H1 (cell line): ENCODE measurements around the gene MBNL2. TPM values are rescaled to one million over a fixed set of nuclear protein-coding genes. Genes with fewer than 3 reads are reported as not detected.

Source experiments
- CTCF ChIA-PET: fragments of 300-600 bp; sonication (Branson Sonifier 250); formaldehyde crosslinking; loops from one replicate; lab custom pipeline; 2021; ENCODE audit not compliant: partially characterized antibody; lab: Charles Lee
- POLR2A ChIA-PET: fragments of 300-600 bp; sonication (Branson Sonifier 250); formaldehyde crosslinking; loops from one replicate; lab custom pipeline; 2021; ENCODE audit warnings: inconsistent platforms; ENCODE audit not compliant: partially characterized antibody; lab: Charles Lee
- DNase-seq, 2 experiments: peaks; one replicate each; pipeline versions ENCODE4 v3.0.0 to v3.0.0-alpha.2; 2010 to 2022; ENCODE audit warnings: low spot score in 2 of 2, low read depth in 1 of 2, mixed read lengths in 1 of 2
- FAIRE-seq: peaks from 2 replicates; lab custom pipeline; 2011; peaks lifted over from hg19 to GRCh38; lab: Jason Lieb, UNC
- H2AFZ ChIP-seq: 2 replicates; pipeline ENCODE4 v1.8.1; 2012; ENCODE audit warnings: low read length, inconsistent platforms
- H2AK5ac ChIP-seq: 2 replicates; pipeline ENCODE4 v1.6.1; 2013; ENCODE audit warnings: low read depth, low read length
- H2BK120ac ChIP-seq: replicated peaks from 2 replicates; pipeline ENCODE3; 2013; ENCODE audit warnings: low read depth, low read length, inconsistent platforms
- H2BK12ac ChIP-seq: 2 replicates; pipeline ENCODE4 v1.6.1; 2013; ENCODE audit warnings: low read depth, low read length
- H2BK15ac ChIP-seq: 2 replicates; pipeline ENCODE4 v1.6.1; 2013; ENCODE audit warnings: low read length
- H2BK20ac ChIP-seq: 2 replicates; pipeline ENCODE4 v1.6.1; 2013; ENCODE audit warnings: low read length
- H2BK5ac ChIP-seq: 2 replicates; pipeline ENCODE4 v1.6.1; 2013; ENCODE audit warnings: low read depth, low read length
- H3K14ac ChIP-seq: 2 replicates; pipeline ENCODE4 v1.6.1; 2013; ENCODE audit warnings: inconsistent platforms; ENCODE audit not compliant: insufficient read length
- H3K18ac ChIP-seq: 2 replicates; pipeline ENCODE4 v1.6.1; 2013; ENCODE audit warnings: low read length; ENCODE audit errors: extremely low read depth
- H3K23ac ChIP-seq: 2 replicates; pipeline ENCODE4 v1.6.1; 2013; ENCODE audit warnings: inconsistent platforms; ENCODE audit not compliant: insufficient read length
- H3K23me2 ChIP-seq: 2 replicates; pipeline ENCODE4 v1.6.1; 2013; ENCODE audit warnings: low read depth, low read length
- H3K27ac ChIP-seq: 2 replicates; pipeline ENCODE4 v1.6.1; 2011; ENCODE audit warnings: low read depth, low read length, inconsistent platforms
- H3K27me3 ChIP-seq, 4 experiments: replicated peaks in 1 of 4; 1 replicate in 1 of 4; 2 replicates in 3 of 4; pipeline versions ENCODE4 v1.6.1 to v1.8.1; 2011 to 2013; ENCODE audit warnings: low read length in 3 of 4, mild to moderate bottlenecking in 3 of 4, inconsistent platforms in 2 of 4, mixed read lengths in 2 of 4, moderate library complexity in 1 of 4; ENCODE audit not compliant: control insufficient read depth in 3 of 4, insufficient read depth in 3 of 4; ENCODE audit errors: extremely low read depth in 1 of 4
- H3K36me3 ChIP-seq, 4 experiments: 2 replicates each; pipeline versions ENCODE4 v1.6.1 to v1.8.1; 2011 to 2013; ENCODE audit warnings: mild to moderate bottlenecking in 4 of 4, low read length in 3 of 4, moderate library complexity in 2 of 4, control low read depth in 1 of 4, inconsistent platforms in 1 of 4; ENCODE audit not compliant: insufficient read depth in 4 of 4, control insufficient read depth in 2 of 4
- H3K4ac ChIP-seq: replicated peaks from 2 replicates; pipeline ENCODE3; 2013; ENCODE audit warnings: low read length, low read depth, mixed read lengths, inconsistent platforms; ENCODE audit not compliant: insufficient read length
- H3K4me1 ChIP-seq, 4 experiments: replicated peaks in 1 of 4; 1 replicate in 1 of 4; 2 replicates in 3 of 4; pipeline versions ENCODE4 v1.6.1 to v1.8.1; 2011 to 2013; ENCODE audit warnings: low read length in 3 of 4, inconsistent platforms in 2 of 4, mixed read lengths in 1 of 4; ENCODE audit not compliant: insufficient read depth in 4 of 4, control insufficient read depth in 3 of 4
- H3K4me2 ChIP-seq, 2 experiments: 2 replicates each; pipeline versions ENCODE4 v1.6.1 to v1.8.1; 2011 to 2013; ENCODE audit warnings: low read depth in 2 of 2, low read length in 2 of 2, control low read depth in 1 of 2, inconsistent platforms in 1 of 2, mild to moderate bottlenecking in 1 of 2; ENCODE audit not compliant: insufficient read depth in 1 of 2
- H3K4me3 ChIP-seq, 4 experiments: fragments of 200-600, 300-600 bp in 1 of 4; sonication (generic), shearing (Covaris generic), sonication (Bioruptor Twin) in 1 of 4; 2 replicates each; pipeline versions ENCODE4 v1.5.1 to v1.8.1; 2011 to 2016; ENCODE audit warnings: low read length in 4 of 4, low read depth in 3 of 4, control low read depth in 2 of 4, inconsistent platforms in 2 of 4, mild to moderate bottlenecking in 2 of 4, mixed read lengths in 1 of 4, moderate library complexity in 1 of 4; ENCODE audit not compliant: insufficient read depth in 2 of 4; ENCODE audit errors: extremely low read depth in 1 of 4
- H3K56ac ChIP-seq: replicated peaks from 2 replicates; pipeline ENCODE3; 2013; ENCODE audit warnings: low read depth, mild to moderate bottlenecking, mixed read lengths, low read length, inconsistent platforms; ENCODE audit not compliant: insufficient read length
- H3K79me1 ChIP-seq: 2 replicates; pipeline ENCODE4 v1.6.1; 2013; ENCODE audit warnings: low read depth, low read length, control low read depth
- H3K79me2 ChIP-seq, 2 experiments: 2 replicates each; pipeline versions ENCODE4 v1.6.1 to v1.8.1; 2012 to 2013; ENCODE audit warnings: low read length in 2 of 2, mild to moderate bottlenecking in 2 of 2, inconsistent platforms in 1 of 2; ENCODE audit not compliant: insufficient read depth in 2 of 2, control insufficient read depth in 1 of 2
- H3K9ac ChIP-seq, 4 experiments: replicated peaks in 1 of 4; 1 replicate in 1 of 4; 2 replicates in 3 of 4; pipeline versions ENCODE4 v1.6.1 to v1.8.1; 2011 to 2013; ENCODE audit warnings: low read depth in 3 of 4, low read length in 3 of 4, control low read depth in 2 of 4, mild to moderate bottlenecking in 2 of 4, moderate library complexity in 2 of 4, inconsistent platforms in 1 of 4; ENCODE audit errors: extremely low read depth in 1 of 4
- H3K9me3 ChIP-seq, 2 experiments: 2 replicates each; pipeline versions ENCODE4 v1.6.1 to v1.8.1; 2012 to 2013; ENCODE audit warnings: mild to moderate bottlenecking in 2 of 2, moderate library complexity in 2 of 2, control low read depth in 1 of 2, inconsistent platforms in 1 of 2, low read depth in 1 of 2, low read length in 1 of 2, mixed read lengths in 1 of 2; ENCODE audit not compliant: insufficient read depth in 2 of 2
- H4K20me1 ChIP-seq, 2 experiments: replicated peaks in 1 of 2; 2 replicates each; pipeline versions ENCODE3 to v1.8.1; 2011 to 2013; ENCODE audit warnings: inconsistent platforms in 2 of 2, low read length in 2 of 2, mild to moderate bottlenecking in 1 of 2; ENCODE audit not compliant: insufficient read depth in 2 of 2, control insufficient read depth in 1 of 2
- H4K5ac ChIP-seq: 2 replicates; pipeline ENCODE4 v1.6.1; 2013; ENCODE audit warnings: low read length, low read depth, mixed read lengths, inconsistent platforms; ENCODE audit not compliant: insufficient read length
- H4K8ac ChIP-seq: 2 replicates; pipeline ENCODE4 v1.8.0; 2013; ENCODE audit warnings: mild to moderate bottlenecking, moderate library complexity, low read length, inconsistent platforms; ENCODE audit not compliant: insufficient read depth; ENCODE audit errors: extremely low read depth
- H4K91ac ChIP-seq: replicated peaks from 2 replicates; pipeline ENCODE3; 2013; ENCODE audit warnings: low read length, mixed read lengths, inconsistent platforms; ENCODE audit not compliant: insufficient read length
- CBX5 ChIP-seq: fragments of 300-800, 300-1000 bp; sonication (generic); IDR thresholded peaks from 2 replicates; pipeline ENCODE4 v1.7.1; 2016; ENCODE audit warnings: antibody characterized with exemption, low read length, low read depth
- CHD2 ChIP-seq: IDR thresholded peaks from 2 replicates; pipeline ENCODE4 v1.6.1; 2012; ENCODE audit warnings: low read length, improper control_type of control experiment
- PHF8 ChIP-seq: fragments of 200-600 bp; sonication (generic); conservative IDR thresholded peaks from 2 replicates; pipeline ENCODE4 v1.7.1; 2012; ENCODE audit warnings: low read depth, mild to moderate bottlenecking, inconsistent platforms, low read length, moderate library complexity
- RXRA ChIP-seq: IDR thresholded peaks from 2 replicates; pipeline ENCODE4 v1.6.1; 2011; ENCODE audit warnings: low read depth, mild to moderate bottlenecking, low read length, moderate library complexity; ENCODE audit not compliant: insufficient read depth
- WGBS, 2 experiments: shearing (Covaris generic) in 1 of 2; methylation state at CpG; one replicate each; pipeline versions ENCODE4 v1.1.6 to v1.1.7; 2013 to 2015; ENCODE audit warnings: low lambda C conversion rate in 2 of 2, mixed read lengths in 2 of 2, inconsistent platforms in 1 of 2, low coverage in 1 of 2, missing lambda C conversion rate in 1 of 2; ENCODE audit not compliant: insufficient replicate concordance in 2 of 2, insufficient coverage in 1 of 2, insufficient read length in 1 of 2; ENCODE audit errors: extremely low coverage in 1 of 2, missing lambda C conversion rate in 1 of 2; 5-methylcytosine and 5-hydroxymethylcytosine counted together
- polyA plus RNA-seq, 7 experiments: library from polyadenylated mRNA; depleted of rRNA in 3 of 7; stranded (reverse) in 5 of 7; unstranded in 2 of 7; fragments of >200 nt in 5 of 7; fragments of 200-250 nt in 2 of 7; gene quantifications; 1 replicate in 5 of 7; 2 replicates in 1 of 7; 4 replicates in 1 of 7; pipeline versions ENCODE4 v1.2.1 to v1.2.3, GENCODE V29; 2011 to 2013; ENCODE audit warnings: missing spikeins in 2 of 7, mixed read lengths in 2 of 7
- total RNA-seq: library from RNA; stranded (reverse); fragmentation: NEBNext Ultra II Directional; extraction: Animal tissue kit (Norgen Biotek cat#: 25700); gene quantifications from 2 replicates; pipeline ENCODE4 v1.2.1, GENCODE V29; 2021
- TF ChIP-seq, protein P1 (sequence below): IDR thresholded peaks from 2 replicates; pipeline ENCODE4 v1.6.1; 2011; ENCODE audit warnings: low read length, improper control_type of control experiment
- TF ChIP-seq, protein P2 (sequence below): IDR thresholded peaks from 2 replicates; pipeline ENCODE4 v1.6.1; 2011; ENCODE audit warnings: low read depth, mild to moderate bottlenecking, low read length; ENCODE audit not compliant: insufficient read depth

The MBNL2 gene
- total and polyA plus RNA-seq, 2 of the 8 experiments (the other 6 are each of a cell fraction or from before 2014, with no cell fraction given) = 1.0 to 2.6 TPM

DNA sequence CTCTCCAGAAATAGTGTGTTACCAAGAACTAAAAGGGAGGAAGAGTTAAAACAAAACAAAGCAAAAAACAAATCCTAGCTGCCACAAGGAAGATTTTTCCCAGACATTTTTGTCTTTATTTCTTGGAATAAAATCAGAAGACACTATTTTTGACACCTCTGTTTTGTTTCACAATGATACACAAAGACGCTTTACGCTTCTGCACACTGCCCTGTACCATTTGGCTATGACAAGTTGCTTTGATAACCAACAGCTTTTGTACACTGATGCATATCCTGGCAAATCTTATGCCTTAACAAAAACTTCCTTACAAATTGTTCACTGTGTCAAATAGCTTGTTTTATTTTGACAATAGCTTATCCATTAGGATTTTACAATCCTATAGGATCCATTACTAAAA, 108.3 kb downstream of the MBNL2 start:
- no peak overlapping the region for H3K4ac ChIP-seq
- H3K56ac ChIP-seq = no peak overlapping the region
- H3K4me1 ChIP-seq = peaks cover 2 to 11% (median 7%) of the 10 kb centered on the region in 4 experiments; a peak in 6 of 7 replicates
- H3K27ac ChIP-seq = no peak overlapping the region
- H2BK120ac ChIP-seq = no peak overlapping the region
- 97% methylated on average over 2 of the region's 2 CpGs; no CpG with 5 or more reads in 1 of the 2 experiments for WGBS, 2 experiments
- no peak overlapping the region for H4K8ac ChIP-seq
- H2BK5ac ChIP-seq = no peak overlapping the region
- H3K23ac ChIP-seq = no peak overlapping the region
- no peak overlapping the region for H3K4me2 ChIP-seq
- no peak overlapping the region for H3K9ac ChIP-seq
- no peak overlapping the region for H4K5ac ChIP-seq
- FAIRE-seq (no peak), DNase-seq (no peak)
- H2BK15ac ChIP-seq = no peak overlapping the region
- no peaks in the 10 kb centered on the region for H3K36me3 ChIP-seq
- H3K14ac ChIP-seq = no peak overlapping the region
- H2BK12ac ChIP-seq = no peak overlapping the region
- no peak overlapping the region for H3K4me3 ChIP-seq
- H2AK5ac ChIP-seq = no peak overlapping the region
- no peaks in the 10 kb centered on the region for H3K9me3 ChIP-seq
- no peaks in the 10 kb centered on the region for H3K79me1 ChIP-seq
- no peak overlapping the region for H2BK20ac ChIP-seq
- H3K18ac ChIP-seq = no peak overlapping the region
- no peaks in the 10 kb centered on the region for H3K79me2 ChIP-seq
- H2AFZ ChIP-seq = no peak overlapping the region
- H4K20me1 ChIP-seq = no peaks in the 10 kb centered on the region
- ChIA-PET POLR2A (no interaction called here), CTCF (interaction anchor here (1.2 to 2.0 kb wide), 5 partner anchors 12 to 222 kb away, joined by 3 to 9 read pairs (median 4); no protein-coding TSS in a partner anchor)
- TF ChIP-seq, protein P1, sequence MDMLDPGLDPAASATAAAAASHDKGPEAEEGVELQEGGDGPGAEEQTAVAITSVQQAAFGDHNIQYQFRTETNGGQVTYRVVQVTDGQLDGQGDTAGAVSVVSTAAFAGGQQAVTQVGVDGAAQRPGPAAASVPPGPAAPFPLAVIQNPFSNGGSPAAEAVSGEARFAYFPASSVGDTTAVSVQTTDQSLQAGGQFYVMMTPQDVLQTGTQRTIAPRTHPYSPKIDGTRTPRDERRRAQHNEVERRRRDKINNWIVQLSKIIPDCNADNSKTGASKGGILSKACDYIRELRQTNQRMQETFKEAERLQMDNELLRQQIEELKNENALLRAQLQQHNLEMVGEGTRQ = no peak
- TF ChIP-seq PHF8 (no peak), CHD2 (no peak), RXRA (no peak), CBX5 (no peak)
- TF ChIP-seq, protein P2, sequence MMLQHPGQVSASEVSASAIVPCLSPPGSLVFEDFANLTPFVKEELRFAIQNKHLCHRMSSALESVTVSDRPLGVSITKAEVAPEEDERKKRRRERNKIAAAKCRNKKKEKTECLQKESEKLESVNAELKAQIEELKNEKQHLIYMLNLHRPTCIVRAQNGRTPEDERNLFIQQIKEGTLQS = no peak
- H4K91ac ChIP-seq = no peak overlapping the region
- H3K27me3 ChIP-seq = no peaks in the 10 kb centered on the region; a peak in 1 of 7 replicates
- H3K23me2 ChIP-seq = peaks cover 4% of the 10 kb centered on the region; the same call in 1 of the 2 replicates
